ENCODE measurements around the gene LDLRAD3.

- no peak for TF ChIP-seq CTCF (IDR thresholded peaks at IDR 0.05)
- TF ChIP-seq EP300 (IDR thresholded peaks at IDR 0.05) = no peak
- TF ChIP-seq POLR2A (IDR thresholded peaks at IDR 0.05) = no peak
Measured at GRCh38 chr11:36110668-36111410, 167.0 kb downstream of the LDLRAD3 start.

Measured in ovary (tissue), 3 donors.